IMR-90 (cell line): ENCODE measurements around the gene AKR1C2. TPM values are rescaled to one million over a fixed set of nuclear protein-coding genes. Genes with fewer than 3 reads are reported as not detected.

ENCODE experiments used
- ATAC-seq: fragments of 200-7000 bp; cut with Tn5 transposase; 2 replicates; pipeline ENCODE4 v1.9.1; 2020; ENCODE audit warnings: low read depth, mild to moderate bottlenecking, moderate library complexity
- BruUV-seq: library from RNA; stranded (reverse); fragments of 400-500 nt; replicated peaks from 2 replicates; lab custom pipeline; 2021; lab: Mats Ljungman, UMichigan
- CTCF ChIA-PET: fragments of 300-600 bp; formaldehyde crosslinking; extraction: SDS; loops from one replicate; lab custom pipeline; 2021; ENCODE audit warnings: antibody characterized with exemption; lab: Yijun Ruan, JAX
- POLR2A ChIA-PET: fragments of 300-600 bp; sonication (Branson Sonifier 250); formaldehyde crosslinking; loops from one replicate; lab custom pipeline; 2022; ENCODE audit warnings: antibody characterized with exemption; ENCODE audit not compliant: unreplicated experiment; lab: Charles Lee
- DNase-seq: peaks from one replicate; pipeline ENCODE4 v3.0.0; 2013
- H2AFZ ChIP-seq: replicated peaks from 2 replicates; pipeline ENCODE3; 2013; ENCODE audit warnings: low read length, mild to moderate bottlenecking; ENCODE audit not compliant: poor library complexity
- H2AK5ac ChIP-seq: 2 replicates; pipeline ENCODE4 v1.6.1; 2013; ENCODE audit warnings: low read depth, low read length, inconsistent platforms
- H2AK9ac ChIP-seq: replicated peaks from 2 replicates; pipeline ENCODE3; 2013; ENCODE audit warnings: mild to moderate bottlenecking, low read depth, low read length, moderate library complexity; ENCODE audit not compliant: poor library complexity
- H2BK120ac ChIP-seq: 2 replicates; pipeline ENCODE4 v1.6.1; 2013; ENCODE audit warnings: low read depth, low read length, inconsistent platforms
- H2BK15ac ChIP-seq: 3 replicates; pipeline ENCODE4 v1.6.1; 2013; ENCODE audit warnings: low read depth, low read length, inconsistent platforms
- H2BK20ac ChIP-seq: 2 replicates; pipeline ENCODE4 v1.6.1; 2013; ENCODE audit warnings: low read depth, mild to moderate bottlenecking, inconsistent platforms, low read length, moderate library complexity
- H2BK5ac ChIP-seq: 2 replicates; pipeline ENCODE4 v1.6.1; 2013; ENCODE audit warnings: mild to moderate bottlenecking, low read depth, low read length, inconsistent platforms; ENCODE audit not compliant: poor library complexity, severe bottlenecking
- H3K14ac ChIP-seq: replicated peaks from 2 replicates; pipeline ENCODE4 v1.6.1; 2013; ENCODE audit warnings: low read depth, low read length, inconsistent platforms
- H3K18ac ChIP-seq: 2 replicates; pipeline ENCODE4 v1.6.1; 2013; ENCODE audit warnings: low read depth, low read length, control low read depth
- H3K23ac ChIP-seq: 2 replicates; pipeline ENCODE4 v1.6.1; 2013; ENCODE audit warnings: low read depth, low read length, inconsistent platforms
- H3K27ac ChIP-seq: 2 replicates; pipeline ENCODE4 v1.5.1; 2013; ENCODE audit warnings: mild to moderate bottlenecking, control low read depth, low read length; ENCODE audit not compliant: insufficient read depth
- H3K27me3 ChIP-seq: 2 replicates; pipeline ENCODE4 v1.6.1; 2013; ENCODE audit warnings: low read length; ENCODE audit not compliant: control insufficient read depth, insufficient read depth
- H3K36me3 ChIP-seq: 2 replicates; pipeline ENCODE4 v1.6.1; 2013; ENCODE audit warnings: low read length, mixed read lengths; ENCODE audit not compliant: control insufficient read depth, insufficient read depth
- H3K4ac ChIP-seq: 2 replicates; pipeline ENCODE4 v1.6.1; 2013; ENCODE audit warnings: low read depth, low read length, inconsistent platforms
- H3K4me1 ChIP-seq: 2 replicates; pipeline ENCODE4 v1.6.1; 2013; ENCODE audit warnings: low read length, mixed read lengths; ENCODE audit not compliant: control insufficient read depth, insufficient read depth
- H3K4me2 ChIP-seq: 2 replicates; pipeline ENCODE4 v1.6.1; 2013; ENCODE audit warnings: low read depth, mild to moderate bottlenecking, control low read depth, low read length, moderate library complexity
- H3K4me3 ChIP-seq: 2 replicates; pipeline ENCODE4 v1.5.1; 2013; ENCODE audit warnings: low read depth, mild to moderate bottlenecking, control low read depth, low read length, moderate library complexity; ENCODE audit not compliant: insufficient read depth
- H3K56ac ChIP-seq: 2 replicates; pipeline ENCODE4 v1.6.1; 2013; ENCODE audit warnings: low read length, inconsistent platforms; ENCODE audit not compliant: insufficient read depth; ENCODE audit errors: extremely low read depth
- H3K79me1 ChIP-seq, 2 experiments: 2 replicates each; pipeline ENCODE4 v1.6.1; 2013; ENCODE audit warnings: low read length in 2 of 2, inconsistent platforms in 1 of 2, low read depth in 1 of 2
- H3K9ac ChIP-seq: 2 replicates; pipeline ENCODE4 v1.6.1; 2013; ENCODE audit warnings: low read depth, low read length, control low read depth
- H3K9me1 ChIP-seq: 2 replicates; pipeline ENCODE4 v1.6.1; 2013; ENCODE audit warnings: low read length, inconsistent platforms; ENCODE audit not compliant: insufficient read depth
- H3K9me3 ChIP-seq: 2 replicates; pipeline ENCODE4 v1.6.1; 2013; ENCODE audit warnings: low read length; ENCODE audit not compliant: control insufficient read depth, insufficient read depth
- H4K20me1 ChIP-seq: 2 replicates; pipeline ENCODE4 v1.6.1; 2013; ENCODE audit warnings: low read length, inconsistent platforms; ENCODE audit not compliant: insufficient read depth
- H4K5ac ChIP-seq: 2 replicates; pipeline ENCODE4 v1.6.1; 2013; ENCODE audit warnings: mild to moderate bottlenecking, low read depth, low read length, control low read depth
- H4K8ac ChIP-seq, 2 experiments: 2 replicates each; pipeline ENCODE4 v1.6.1; 2013; ENCODE audit warnings: low read depth in 2 of 2, low read length in 2 of 2, control low read depth in 1 of 2, inconsistent platforms in 1 of 2
- H4K91ac ChIP-seq: 2 replicates; pipeline ENCODE4 v1.6.1; 2013; ENCODE audit warnings: low read depth, low read length, inconsistent platforms; ENCODE audit not compliant: insufficient read depth
- BHLHE40 ChIP-seq: fragments of 150-350 bp; IDR thresholded peaks from 2 replicates; pipeline ENCODE4 v1.6.1; 2016; ENCODE audit warnings: mild to moderate bottlenecking, low read depth, low read length
- CEBPB ChIP-seq: IDR thresholded peaks from 2 replicates; pipeline ENCODE4 v1.6.1; 2012; ENCODE audit warnings: low read depth, low read length, improper control_type of control experiment
- CHD1 ChIP-seq: IDR thresholded peaks from 2 replicates; pipeline ENCODE4 v1.6.1; 2012; ENCODE audit warnings: low read depth, low read length, improper control_type of control experiment
- CTCF ChIP-seq: conservative IDR thresholded peaks from 2 replicates; pipeline ENCODE4 v1.5.1; 2012; ENCODE audit warnings: mild to moderate bottlenecking, low read depth, low read length, improper control_type of control experiment
- ELK1 ChIP-seq: fragments of 150-350 bp; IDR thresholded peaks from 2 replicates; pipeline ENCODE4 v1.6.1; 2016; ENCODE audit warnings: low read depth, mild to moderate bottlenecking, low read length, moderate library complexity, borderline replicate concordance
- FOS ChIP-seq: fragments of 150-350 bp; IDR thresholded peaks from 2 replicates; pipeline ENCODE4 v1.6.1; 2016; ENCODE audit warnings: low read depth, low read length
- MAFK ChIP-seq: IDR thresholded peaks from 2 replicates; pipeline ENCODE4 v1.6.1; 2012; ENCODE audit warnings: low read depth, low read length, improper control_type of control experiment
- MAZ ChIP-seq: IDR thresholded peaks from 2 replicates; pipeline ENCODE4 v1.6.1; 2012; ENCODE audit warnings: low read depth, mild to moderate bottlenecking, low read length, improper control_type of control experiment, moderate library complexity, borderline replicate concordance
- MXI1 ChIP-seq: IDR thresholded peaks from 2 replicates; pipeline ENCODE4 v1.6.1; 2012; ENCODE audit warnings: low read depth, mild to moderate bottlenecking, low read length, moderate library complexity, borderline replicate concordance
- NFE2L2 ChIP-seq: fragments of 150-350 bp; IDR thresholded peaks from 2 replicates; pipeline ENCODE4 v1.6.1; 2016; ENCODE audit warnings: low read depth, mild to moderate bottlenecking, low read length
- POLR2A ChIP-seq: IDR thresholded peaks from 2 replicates; pipeline ENCODE4 v1.6.1; 2012; ENCODE audit warnings: mild to moderate bottlenecking, low read depth, low read length
- RAD21 ChIP-seq: IDR thresholded peaks from 2 replicates; pipeline ENCODE4 v1.6.1; 2012; ENCODE audit warnings: low read length, improper control_type of control experiment
- RCOR1 ChIP-seq: IDR thresholded peaks from 2 replicates; pipeline ENCODE4 v1.6.1; 2012; ENCODE audit warnings: mild to moderate bottlenecking, low read length, improper control_type of control experiment; ENCODE audit not compliant: insufficient replicate concordance
- RFX5 ChIP-seq: IDR thresholded peaks from 2 replicates; pipeline ENCODE4 v1.8.0; 2012; ENCODE audit warnings: low read depth, mild to moderate bottlenecking, low read length, moderate library complexity
- WGBS, 2 experiments: methylation state at CpG; one replicate each; pipeline versions ENCODE4 v1.1.5 to v1.1.7; 2013; ENCODE audit warnings: missing lambda C conversion rate in 2 of 2; ENCODE audit not compliant: insufficient read length in 1 of 2; ENCODE audit errors: extremely low coverage in 2 of 2; 5-methylcytosine and 5-hydroxymethylcytosine counted together
- dilution Hi-C: fragments of 300-500 bp; cut with HindIII; formaldehyde crosslinking; loops from one replicate; pipeline ENCODE4 v1.14.3; 2018; ENCODE audit warnings: low sequenced_read_pairs; ENCODE audit not compliant: unreplicated experiment
- in situ Hi-C: fragments of 300-500 bp; cut with MboI; formaldehyde crosslinking; loops from 3 replicates; pipeline ENCODE4 v1.14.3; 2019; ENCODE audit warnings: low sequenced_read_pairs, inconsistent platforms, mixed read lengths
- intact Hi-C: fragments of 100-400 bp; cut with micrococcal nuclease; formaldehyde crosslinking; loops from 2 replicates; pipeline ENCODE4 v1.10.0; 2022
- polyA plus RNA-seq, 3 experiments: library from polyadenylated mRNA; depleted of rRNA; stranded (reverse); fragments of >200 nt; gene quantifications; 2 replicates each; pipeline ENCODE4 v1.2.3, GENCODE V29; 2012; ENCODE audit warnings: low replicate concordance in 1 of 3
- total RNA-seq: library from RNA; depleted of rRNA; stranded (reverse); fragments of >200 nt; gene quantifications from 2 replicates; pipeline ENCODE4 v1.2.3, GENCODE V29; 2012

AKR1C2 gene
- total and polyA plus RNA-seq, 2 of the 4 experiments (the other 2 are of a cell fraction): 0.36 to 1.0 TPM

GRCh38 chr10:5047912-5048628, 44.4 kb upstream of the AKR1C2 start:
- Histone ChIP-seq H3K36me3 (no peaks in the 10 kb centered on the region), H4K8ac (no peak overlapping the region), H4K20me1 (no peaks in the 10 kb centered on the region), H3K4me3 (no peak overlapping the region), H3K9ac (no peak overlapping the region), H3K79me1 (no peaks in the 10 kb centered on the region), H3K14ac (no peak overlapping the region), H3K18ac (no peak overlapping the region), H3K9me1 (no peaks in the 10 kb centered on the region), H2AK5ac (no peak overlapping the region), H4K5ac (no peak overlapping the region), H3K56ac (no peak overlapping the region), H3K4me2 (no peak overlapping the region), H3K4me1 (no peaks in the 10 kb centered on the region), H2AK9ac (no peak overlapping the region), H3K27me3 (no peaks in the 10 kb centered on the region), H4K91ac (no peak overlapping the region), H3K23ac (no peak overlapping the region), H2AFZ (no peak overlapping the region), H2BK15ac (no peak overlapping the region), H3K27ac (no peak overlapping the region), H2BK120ac (no peak overlapping the region), H3K4ac (no peak overlapping the region), H3K9me3 (no peaks in the 10 kb centered on the region), H2BK20ac (no peak overlapping the region), H2BK5ac (no peak overlapping the region)
- DNase-seq (peak; percentile 37), ATAC-seq (peak; percentile 66)
- in situ Hi-C loops: no loop called here
- CTCF ChIA-PET: interaction anchor here (1.4 kb wide), 1 partner anchor 198 kb away, joined by 5 read pairs; no protein-coding TSS in a partner anchor
- WGBS, 2 experiments: no CpG with 5 or more reads among the region's 1 CpG
- intact Hi-C loops: no loop called here
- TF ChIP-seq RCOR1 (no peak), MAZ (no peak), FOS (no peak), BHLHE40 (no peak), RAD21 (no peak), RFX5 (no peak), CHD1 (no peak), POLR2A (no peak), MXI1 (no peak), MAFK (no peak), CEBPB (no peak), NFE2L2 (no peak), CTCF (no peak), ELK1 (no peak)
- dilution Hi-C loops: no loop called here
- POLR2A ChIA-PET: no interaction called here
- BruUV-seq: no TSS peak
